Chondrocyte (in vitro differentiated cells): ENCODE data around the gene GMPPB. TPM values are rescaled to one million over a fixed set of nuclear protein-coding genes. Genes with fewer than 3 reads are reported as not detected.
A peak's percentile ranks its signal among the peaks of the same experiment; 100 is the strongest.

Experiments
- DNase-seq: peaks from one replicate; pipeline ENCODE4 v3.0.0; 2021; ENCODE audit warnings: mixed read lengths, low spot score
- H3K27ac Mint-ChIP-seq: one replicate; pipeline ENCODE4 v1.8.0; 2021; ENCODE audit warnings: mild to moderate bottlenecking, moderate library complexity, mixed read lengths; ENCODE audit not compliant: unreplicated experiment
- H3K27me3 Mint-ChIP-seq: 2 replicates; pipeline ENCODE4 v1.8.0; 2021; ENCODE audit warnings: low read depth, mixed read lengths
- H3K36me3 Mint-ChIP-seq: 2 replicates; pipeline ENCODE4 v1.8.0; 2021; ENCODE audit warnings: low read depth, mixed read lengths
- H3K4me1 Mint-ChIP-seq: 2 replicates; pipeline ENCODE4 v1.8.0; 2021; ENCODE audit warnings: low read depth, mild to moderate bottlenecking, mixed read lengths
- H3K4me3 Mint-ChIP-seq: one replicate; pipeline ENCODE4 v1.8.0; 2021; ENCODE audit warnings: mild to moderate bottlenecking, moderate library complexity, mixed read lengths; ENCODE audit not compliant: unreplicated experiment
- H3K9me3 Mint-ChIP-seq: 2 replicates; pipeline ENCODE4 v1.8.0; 2021; ENCODE audit warnings: low read depth, mixed read lengths
- total RNA-seq: library from RNA; stranded (reverse); gene quantifications from 3 replicates; pipeline ENCODE4 v1.2.1, GENCODE V29; 2021
- TF ChIP-seq, protein P1 (sequence below): fragments of 200-600 bp; sonication (generic); IDR thresholded peaks from 2 replicates; pipeline ENCODE4 v1.5.0; 2021; ENCODE audit warnings: antibody characterized with exemption, mild to moderate bottlenecking, moderate library complexity

The GMPPB gene
- total RNA-seq, 1 donor from 2014 or later, result 28.4 TPM

DNA sequence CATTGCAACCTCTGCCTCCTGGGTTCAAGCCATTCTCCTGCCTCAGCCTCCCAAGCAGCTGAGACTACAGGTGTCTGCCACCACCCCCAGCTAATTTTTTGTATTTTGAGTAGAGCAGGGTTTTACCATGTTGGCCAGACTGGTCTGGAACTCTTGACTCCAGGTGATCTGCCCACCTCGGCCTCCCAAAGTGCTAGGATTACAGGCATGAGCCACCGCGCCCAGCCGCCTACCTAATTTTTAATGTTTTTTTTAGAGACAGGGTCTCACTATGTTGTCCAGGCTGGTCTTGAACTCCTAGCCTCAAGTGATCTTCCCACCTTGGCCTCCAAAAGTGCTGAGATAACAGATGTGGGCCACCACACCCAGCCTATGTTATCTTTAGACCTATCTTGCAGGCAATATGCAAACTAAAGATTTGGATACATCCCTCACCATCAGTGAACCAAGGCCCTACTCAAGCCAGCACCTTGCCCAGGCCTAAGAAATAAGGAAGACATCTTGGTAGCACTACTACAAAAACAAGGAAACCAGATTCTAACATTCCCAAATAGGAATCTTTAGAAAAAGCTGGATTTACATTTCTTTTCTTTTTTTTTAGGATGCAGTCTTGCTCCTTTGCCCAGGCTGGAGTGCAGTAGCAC lies 6.3 kb upstream of the GMPPB start:
- no peaks in the 10 kb centered on the region for H3K9me3 Mint-ChIP-seq
- H3K36me3 Mint-ChIP-seq, result peaks cover 20% of the 10 kb centered on the region
- TF ChIP-seq, protein P1, sequence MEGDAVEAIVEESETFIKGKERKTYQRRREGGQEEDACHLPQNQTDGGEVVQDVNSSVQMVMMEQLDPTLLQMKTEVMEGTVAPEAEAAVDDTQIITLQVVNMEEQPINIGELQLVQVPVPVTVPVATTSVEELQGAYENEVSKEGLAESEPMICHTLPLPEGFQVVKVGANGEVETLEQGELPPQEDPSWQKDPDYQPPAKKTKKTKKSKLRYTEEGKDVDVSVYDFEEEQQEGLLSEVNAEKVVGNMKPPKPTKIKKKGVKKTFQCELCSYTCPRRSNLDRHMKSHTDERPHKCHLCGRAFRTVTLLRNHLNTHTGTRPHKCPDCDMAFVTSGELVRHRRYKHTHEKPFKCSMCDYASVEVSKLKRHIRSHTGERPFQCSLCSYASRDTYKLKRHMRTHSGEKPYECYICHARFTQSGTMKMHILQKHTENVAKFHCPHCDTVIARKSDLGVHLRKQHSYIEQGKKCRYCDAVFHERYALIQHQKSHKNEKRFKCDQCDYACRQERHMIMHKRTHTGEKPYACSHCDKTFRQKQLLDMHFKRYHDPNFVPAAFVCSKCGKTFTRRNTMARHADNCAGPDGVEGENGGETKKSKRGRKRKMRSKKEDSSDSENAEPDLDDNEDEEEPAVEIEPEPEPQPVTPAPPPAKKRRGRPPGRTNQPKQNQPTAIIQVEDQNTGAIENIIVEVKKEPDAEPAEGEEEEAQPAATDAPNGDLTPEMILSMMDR, result no peak
- no peak overlapping the region for H3K4me3 Mint-ChIP-seq
- no peaks in the 10 kb centered on the region for H3K4me1 Mint-ChIP-seq
- H3K27me3 Mint-ChIP-seq, result no peaks in the 10 kb centered on the region
- no peak for DNase-seq
- H3K27ac Mint-ChIP-seq, result no peak overlapping the region

DNA sequence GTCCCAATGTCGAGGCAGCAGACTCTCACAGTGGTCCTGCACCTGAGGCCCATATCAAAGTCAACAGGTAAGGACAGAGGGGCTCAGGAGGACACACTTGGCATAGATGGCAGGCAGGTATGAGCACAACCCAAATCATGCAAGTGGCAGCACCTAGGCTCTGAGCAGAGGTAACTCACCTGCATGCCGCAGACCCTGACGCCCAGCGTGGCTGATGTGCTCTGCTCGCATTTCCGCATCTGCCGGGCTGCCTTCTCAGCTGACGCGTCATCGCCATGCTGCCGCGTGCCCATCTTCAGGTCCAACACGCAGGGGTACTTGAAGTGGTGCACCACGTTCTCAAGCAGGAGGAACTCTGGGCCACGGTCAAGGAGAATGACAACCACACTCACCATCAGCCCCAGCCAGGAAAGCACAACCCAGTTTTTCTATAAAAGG lies 4.2 kb upstream of the GMPPB start:
- TF ChIP-seq, protein P1, result no peak
- H3K4me3 Mint-ChIP-seq, result no peak overlapping the region
- peaks cover 16% of the 10 kb centered on the region for H3K36me3 Mint-ChIP-seq
- no peaks in the 10 kb centered on the region for H3K9me3 Mint-ChIP-seq
- DNase-seq, result no peak
- peaks cover 14% of the 10 kb centered on the region for H3K4me1 Mint-ChIP-seq
- H3K27ac Mint-ChIP-seq, result no peak overlapping the region
- H3K27me3 Mint-ChIP-seq, result no peaks in the 10 kb centered on the region

DNA sequence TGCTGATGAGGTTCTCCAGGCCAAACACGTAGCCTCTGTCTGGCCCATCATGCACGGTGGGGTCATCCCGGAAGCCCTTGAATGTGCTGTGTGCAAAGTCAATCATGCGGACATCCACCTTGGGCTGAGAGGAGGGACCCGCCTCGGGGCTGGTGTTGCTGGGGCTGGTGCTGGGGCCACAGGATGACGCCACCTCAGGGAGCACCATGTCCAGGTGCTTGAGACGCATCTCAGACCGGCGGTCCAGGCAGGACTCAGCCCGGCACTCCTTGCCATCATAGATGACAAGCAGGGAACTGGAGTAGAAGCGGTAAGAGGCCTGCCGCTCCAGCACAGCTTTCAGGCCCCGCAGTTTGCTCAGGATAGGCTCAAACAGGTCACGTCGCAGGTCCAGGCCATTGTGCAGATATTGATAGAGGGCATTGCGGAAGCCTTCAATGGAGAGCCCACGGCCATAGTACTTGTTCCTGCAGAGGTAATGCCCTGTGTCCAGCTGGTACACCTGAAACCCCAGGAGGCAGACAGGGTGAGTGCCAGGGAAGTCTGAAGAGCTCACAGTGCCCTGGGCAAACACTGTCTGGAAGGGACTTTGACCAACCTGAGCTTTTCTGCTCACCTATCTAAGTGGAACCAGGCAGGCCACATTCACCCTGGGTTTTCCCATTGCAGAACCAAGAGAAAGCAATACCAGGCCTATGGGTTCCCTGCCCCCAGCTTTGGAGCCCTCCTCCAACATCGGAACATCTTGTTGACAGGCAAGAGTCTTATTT lies 3.6 kb upstream of the GMPPB start:
- H3K27me3 Mint-ChIP-seq, result no peaks in the 10 kb centered on the region
- H3K4me1 Mint-ChIP-seq, result peaks cover 20% of the 10 kb centered on the region
- H3K36me3 Mint-ChIP-seq, result peaks cover 10% of the 10 kb centered on the region
- H3K9me3 Mint-ChIP-seq, result no peaks in the 10 kb centered on the region
- no peak for DNase-seq
- no peak overlapping the region for H3K4me3 Mint-ChIP-seq
- TF ChIP-seq, protein P1, result no peak
- no peak overlapping the region for H3K27ac Mint-ChIP-seq

DNA sequence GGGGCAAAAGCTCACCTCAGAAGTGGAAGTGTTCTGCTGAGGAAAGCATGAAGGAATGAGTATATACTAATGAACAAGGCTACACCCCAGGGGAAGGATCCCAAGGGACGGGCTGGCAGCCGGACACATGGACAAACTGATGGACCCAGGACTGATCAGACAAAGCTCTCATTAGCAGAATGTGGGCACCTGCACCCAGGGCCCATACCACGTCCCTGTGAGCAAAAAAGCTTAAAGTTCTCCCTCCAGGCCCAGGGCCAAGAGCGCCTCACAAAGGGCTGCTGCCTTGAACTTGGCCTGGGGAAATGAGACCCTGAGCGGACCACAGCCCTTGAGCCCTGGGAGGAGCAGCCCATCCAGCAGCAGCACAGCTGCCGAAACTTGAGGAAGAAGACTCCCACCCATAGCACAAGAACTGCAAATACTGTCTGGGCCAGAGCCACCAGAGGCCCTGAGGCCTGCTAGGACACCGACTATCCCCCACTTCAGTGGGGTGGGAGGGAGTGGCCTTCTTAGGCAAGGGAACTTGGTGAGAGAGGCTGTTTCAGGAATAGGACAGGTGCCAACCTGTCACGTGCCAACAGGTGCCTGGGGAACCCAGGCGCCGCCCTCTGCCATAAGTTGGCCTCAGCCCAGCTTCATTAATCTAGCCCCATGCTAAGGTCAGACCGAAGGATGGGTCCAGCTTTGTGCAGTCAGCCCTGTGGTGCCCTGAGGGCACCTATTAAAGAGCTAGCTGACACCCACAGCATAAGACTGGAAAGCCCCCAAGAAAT lies 2.3 kb upstream of the GMPPB start:
- no peak for DNase-seq
- Mint-ChIP-seq H3K4me3 (no peak overlapping the region), H3K9me3 (no peaks in the 10 kb centered on the region), H3K4me1 (peaks cover 25% of the 10 kb centered on the region), H3K27me3 (no peaks in the 10 kb centered on the region), H3K36me3 (peaks cover 6% of the 10 kb centered on the region), H3K27ac (peak overlapping the region; percentile 19)
- TF ChIP-seq, protein P1, result no peak

DNA sequence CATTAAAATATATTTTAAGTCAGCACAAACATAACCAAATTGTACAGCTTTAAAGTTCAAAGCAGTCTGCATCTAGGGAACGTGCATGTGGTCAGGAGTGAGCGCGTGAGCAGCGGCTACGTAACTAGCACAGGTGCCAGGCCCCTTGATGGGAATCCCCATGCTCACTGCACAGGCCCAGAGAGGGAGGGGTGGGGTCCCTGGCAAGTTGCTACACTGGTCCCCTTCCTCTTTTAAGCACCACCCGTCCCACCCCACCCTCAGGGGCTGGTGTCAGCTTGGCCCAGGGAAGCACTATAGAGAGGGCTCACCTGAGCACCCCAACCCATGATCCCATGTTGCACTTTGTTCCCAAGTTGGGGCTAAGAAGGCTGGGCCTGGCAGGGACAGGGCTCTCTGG lies 835 bp upstream of the GMPPB start:
- TF ChIP-seq, protein P1, result no peak
- no peak for DNase-seq
- peak overlapping the region; percentile 99 for H3K27ac Mint-ChIP-seq
- no peaks in the 10 kb centered on the region for H3K9me3 Mint-ChIP-seq
- no peaks in the 10 kb centered on the region for H3K27me3 Mint-ChIP-seq
- H3K4me1 Mint-ChIP-seq, result peaks cover 37% of the 10 kb centered on the region
- peaks cover 6% of the 10 kb centered on the region for H3K36me3 Mint-ChIP-seq
- peak overlapping the region; percentile 90 for H3K4me3 Mint-ChIP-seq
